Gastroesophageal sphincter (tissue), 3 donors: ENCODE measurements around the gene THBS1.
A peak's percentile ranks its signal among the peaks of the same experiment; 100 is the strongest.

ENCODE experiments used
- POLR2AphosphoS5 ChIP-seq: sonication (generic); formaldehyde crosslinking; IDR thresholded peaks from one replicate; pipeline ENCODE4 v1.6.1; 2017; ENCODE audit warnings: antibody characterized with exemption
- TF ChIP-seq, protein P1 (sequence below), 4 experiments: fragments of 200-600 bp in 2 of 4; fragments of 450-650 bp in 2 of 4; sonication (generic) in 1 of 4; IDR thresholded peaks; one replicate each; pipeline ENCODE4 v1.5.1; 2017 to 2019; ENCODE audit warnings: antibody characterized with exemption in 4 of 4, mild to moderate bottlenecking in 2 of 4, moderate library complexity in 2 of 4

DNA sequence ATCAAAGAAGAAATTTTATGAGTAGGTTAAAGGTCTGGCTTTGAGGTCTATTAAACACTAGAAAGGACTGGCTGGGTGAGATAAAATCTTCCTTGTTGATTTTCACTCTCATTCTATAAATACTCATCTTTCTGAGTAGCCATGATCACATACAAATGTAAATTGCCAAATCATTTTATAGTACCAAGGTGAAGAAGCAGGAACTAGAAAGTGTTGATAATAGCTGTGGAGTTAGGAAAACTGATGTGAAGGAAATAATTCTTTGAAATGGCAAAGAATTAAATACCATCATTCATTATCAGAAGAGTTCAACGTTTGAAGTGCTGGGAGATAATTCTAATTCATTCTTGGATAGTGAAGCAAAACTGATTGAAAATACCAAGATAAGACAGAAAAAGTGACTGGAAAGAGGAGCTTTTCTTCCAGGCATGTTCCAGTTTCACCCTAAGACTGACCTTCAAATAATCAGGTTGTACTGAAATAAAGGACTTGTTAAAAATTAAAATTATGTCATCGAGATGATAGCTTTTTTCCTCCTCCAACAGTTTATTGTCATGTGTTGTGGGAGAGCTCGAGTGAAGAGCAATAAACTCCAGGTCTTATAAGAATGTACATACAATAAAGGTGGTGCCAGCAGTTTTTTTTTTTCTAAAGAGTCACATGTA is 17.4 kb downstream of the THBS1 start:
- TF ChIP-seq, protein P1, sequence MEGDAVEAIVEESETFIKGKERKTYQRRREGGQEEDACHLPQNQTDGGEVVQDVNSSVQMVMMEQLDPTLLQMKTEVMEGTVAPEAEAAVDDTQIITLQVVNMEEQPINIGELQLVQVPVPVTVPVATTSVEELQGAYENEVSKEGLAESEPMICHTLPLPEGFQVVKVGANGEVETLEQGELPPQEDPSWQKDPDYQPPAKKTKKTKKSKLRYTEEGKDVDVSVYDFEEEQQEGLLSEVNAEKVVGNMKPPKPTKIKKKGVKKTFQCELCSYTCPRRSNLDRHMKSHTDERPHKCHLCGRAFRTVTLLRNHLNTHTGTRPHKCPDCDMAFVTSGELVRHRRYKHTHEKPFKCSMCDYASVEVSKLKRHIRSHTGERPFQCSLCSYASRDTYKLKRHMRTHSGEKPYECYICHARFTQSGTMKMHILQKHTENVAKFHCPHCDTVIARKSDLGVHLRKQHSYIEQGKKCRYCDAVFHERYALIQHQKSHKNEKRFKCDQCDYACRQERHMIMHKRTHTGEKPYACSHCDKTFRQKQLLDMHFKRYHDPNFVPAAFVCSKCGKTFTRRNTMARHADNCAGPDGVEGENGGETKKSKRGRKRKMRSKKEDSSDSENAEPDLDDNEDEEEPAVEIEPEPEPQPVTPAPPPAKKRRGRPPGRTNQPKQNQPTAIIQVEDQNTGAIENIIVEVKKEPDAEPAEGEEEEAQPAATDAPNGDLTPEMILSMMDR (IDR thresholded peaks at IDR 0.05) = no peak
- peak; percentile 59 for TF ChIP-seq POLR2AphosphoS5
